Activated B cell treated with CpG ODN at 0.5 μM for 24 hours (primary cell): Measurements from ENCODE around the gene SHROOM2. TPM values are rescaled to one million over a fixed set of nuclear protein-coding genes. Genes with fewer than 3 reads are reported as not detected.

Experiments
- ATAC-seq: fragments of 200-7000 bp; cut with Tn5 transposase; one replicate; pipeline ENCODE4 v1.10.0; 2021; ENCODE audit warnings: low read depth, mild to moderate bottlenecking, moderate library complexity
- CTCF ChIA-PET: fragments of 350-600 bp; sonication (Branson Sonifier 250); formaldehyde crosslinking; loops from one replicate; lab custom pipeline; 2021; ENCODE audit warnings: antibody characterized with exemption; lab: Charles Lee
- POLR2A ChIA-PET: fragments of 350-600 bp; sonication (Branson Sonifier 250); formaldehyde crosslinking; loops from one replicate; lab custom pipeline; 2021; ENCODE audit warnings: antibody characterized with exemption; lab: Charles Lee
- DNase-seq: peaks from one replicate; pipeline ENCODE4 v3.0.0; 2022
- H3K27ac Mint-ChIP-seq: one replicate; pipeline ENCODE4 v1.8.0; 2020; ENCODE audit warnings: mixed read lengths
- H3K27me3 Mint-ChIP-seq: one replicate; pipeline ENCODE4 v1.8.0; 2021; ENCODE audit warnings: mixed read lengths
- H3K36me3 Mint-ChIP-seq: one replicate; pipeline ENCODE4 v1.8.0; 2021; ENCODE audit warnings: low read depth, mixed read lengths
- H3K4me1 Mint-ChIP-seq: one replicate; pipeline ENCODE4 v1.8.0; 2021; ENCODE audit warnings: mixed read lengths
- H3K4me3 Mint-ChIP-seq: one replicate; pipeline ENCODE4 v1.8.0; 2020; ENCODE audit warnings: mild to moderate bottlenecking, mixed read lengths
- H3K9me3 Mint-ChIP-seq: one replicate; pipeline ENCODE4 v1.8.0; 2020; ENCODE audit warnings: mixed read lengths
- CTCF ChIP-seq: fragments of 200-600 bp; IDR thresholded peaks from one replicate; pipeline ENCODE4 v1.8.0; 2022; ENCODE audit warnings: antibody characterized with exemption, mild to moderate bottlenecking
- intact Hi-C: fragments of 100-400 bp; cut with micrococcal nuclease; formaldehyde crosslinking; loops from one replicate; pipeline ENCODE4 v1.15.1; 2024
- total RNA-seq: library from RNA; stranded (reverse); gene quantifications from 2 replicates; pipeline ENCODE4 v1.2.3, GENCODE V29; 2022

Gene SHROOM2
- total RNA-seq, 1 donor from 2014 or later = not detected

- Mint-ChIP-seq H3K27me3 (no peaks in the 10 kb centered on the region), H3K4me1 (no peaks in the 10 kb centered on the region), H3K4me3 (no peak overlapping the region), H3K36me3 (no peaks in the 10 kb centered on the region), H3K27ac (no peak overlapping the region), H3K9me3 (no peaks in the 10 kb centered on the region)
- ChIA-PET CTCF (no interaction called here), POLR2A (no interaction called here)
- TF ChIP-seq CTCF = no peak
- intact Hi-C loops = no loop called here
- DNase-seq = no peak
- no peak for ATAC-seq
Observed at GRCh38 chrX:9848718-9849479, 62.7 kb downstream of the SHROOM2 start.

- no peaks in the 10 kb centered on the region for H3K27me3 Mint-ChIP-seq
- ATAC-seq (no peak), DNase-seq (no peak)
- no peak overlapping the region for H3K27ac Mint-ChIP-seq
- ChIA-PET CTCF (no interaction called here), POLR2A (no interaction called here)
- intact Hi-C loops = no loop called here
- H3K36me3 Mint-ChIP-seq = no peaks in the 10 kb centered on the region
- H3K4me1 Mint-ChIP-seq = no peaks in the 10 kb centered on the region
- H3K9me3 Mint-ChIP-seq = no peaks in the 10 kb centered on the region
- TF ChIP-seq CTCF = no peak
- no peak overlapping the region for H3K4me3 Mint-ChIP-seq
Observed at GRCh38 chrX:9851890-9852289, 65.7 kb downstream of the SHROOM2 start.

- ATAC-seq = no peak
- Mint-ChIP-seq H3K36me3 (no peaks in the 10 kb centered on the region), H3K4me3 (no peak overlapping the region), H3K9me3 (no peaks in the 10 kb centered on the region), H3K27me3 (peaks cover 2% of the 10 kb centered on the region), H3K27ac (no peak overlapping the region), H3K4me1 (no peaks in the 10 kb centered on the region)
- ChIA-PET POLR2A (no interaction called here), CTCF (no interaction called here)
- intact Hi-C loops = no loop called here
- no peak for TF ChIP-seq CTCF
- DNase-seq = no peak
Observed at GRCh38 chrX:9853307-9853706, 67.1 kb downstream of the SHROOM2 start.

GRCh38 chrX:9855561-9856283 is 69.5 kb downstream of the SHROOM2 start:
- Mint-ChIP-seq H3K4me3 (no peak overlapping the region), H3K27ac (no peak overlapping the region), H3K27me3 (peaks cover 6% of the 10 kb centered on the region), H3K4me1 (no peaks in the 10 kb centered on the region), H3K36me3 (no peaks in the 10 kb centered on the region), H3K9me3 (no peaks in the 10 kb centered on the region)
- DNase-seq = no peak
- CTCF ChIA-PET = no interaction called here
- intact Hi-C loops = no loop called here
- POLR2A ChIA-PET = no interaction called here
- ATAC-seq = no peak
- TF ChIP-seq CTCF = no peak

- Mint-ChIP-seq H3K9me3 (no peaks in the 10 kb centered on the region), H3K27me3 (peaks cover 6% of the 10 kb centered on the region), H3K4me3 (no peak overlapping the region), H3K27ac (no peak overlapping the region), H3K4me1 (no peaks in the 10 kb centered on the region), H3K36me3 (no peaks in the 10 kb centered on the region)
- ChIA-PET CTCF (no interaction called here), POLR2A (no interaction called here)
- no peak for DNase-seq
- TF ChIP-seq CTCF = no peak
- no peak for ATAC-seq
- intact Hi-C loops = no loop called here
Observed at GRCh38 chrX:9856588-9856987, 70.4 kb downstream of the SHROOM2 start.
